OCI-LY3 (cell line): Measurements from ENCODE around the gene NOBOX.

Experiments
- EZH2phosphoT487 ChIP-seq: fragments of 200-600 bp; shearing (Covaris generic); IDR thresholded peaks from 2 replicates; pipeline ENCODE4 v1.6.1; 2018; ENCODE audit warnings: antibody characterized with exemption, mixed run types, low read depth
- TF ChIP-seq, protein P1 (sequence below): fragments of 200-600, 300-600 bp; sonication (generic); IDR thresholded peaks from 2 replicates; pipeline ENCODE4 v1.5.1; 2014; ENCODE audit warnings: antibody characterized with exemption, low read length, low read depth

DNA sequence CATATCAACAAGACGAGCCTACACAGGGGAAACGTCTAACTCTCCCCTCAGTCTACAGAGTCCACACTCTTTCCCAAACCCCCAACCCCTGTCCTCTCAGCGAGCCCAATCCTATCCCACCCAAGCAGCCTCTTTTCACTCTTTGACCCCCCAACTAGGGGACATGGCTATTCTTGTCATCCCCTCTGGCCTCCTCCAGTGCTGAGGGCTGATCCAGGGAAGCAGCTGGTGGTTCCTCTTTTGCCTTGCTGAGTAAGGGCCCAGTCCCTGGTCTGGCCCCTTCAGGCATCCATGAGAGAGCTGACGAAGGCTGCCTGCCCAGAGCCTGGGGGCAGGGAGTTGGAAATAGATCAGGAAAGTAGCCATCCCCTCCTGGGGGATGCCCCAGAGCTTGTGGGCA is 6.4 kb downstream of the NOBOX start:
- TF ChIP-seq, protein P1, sequence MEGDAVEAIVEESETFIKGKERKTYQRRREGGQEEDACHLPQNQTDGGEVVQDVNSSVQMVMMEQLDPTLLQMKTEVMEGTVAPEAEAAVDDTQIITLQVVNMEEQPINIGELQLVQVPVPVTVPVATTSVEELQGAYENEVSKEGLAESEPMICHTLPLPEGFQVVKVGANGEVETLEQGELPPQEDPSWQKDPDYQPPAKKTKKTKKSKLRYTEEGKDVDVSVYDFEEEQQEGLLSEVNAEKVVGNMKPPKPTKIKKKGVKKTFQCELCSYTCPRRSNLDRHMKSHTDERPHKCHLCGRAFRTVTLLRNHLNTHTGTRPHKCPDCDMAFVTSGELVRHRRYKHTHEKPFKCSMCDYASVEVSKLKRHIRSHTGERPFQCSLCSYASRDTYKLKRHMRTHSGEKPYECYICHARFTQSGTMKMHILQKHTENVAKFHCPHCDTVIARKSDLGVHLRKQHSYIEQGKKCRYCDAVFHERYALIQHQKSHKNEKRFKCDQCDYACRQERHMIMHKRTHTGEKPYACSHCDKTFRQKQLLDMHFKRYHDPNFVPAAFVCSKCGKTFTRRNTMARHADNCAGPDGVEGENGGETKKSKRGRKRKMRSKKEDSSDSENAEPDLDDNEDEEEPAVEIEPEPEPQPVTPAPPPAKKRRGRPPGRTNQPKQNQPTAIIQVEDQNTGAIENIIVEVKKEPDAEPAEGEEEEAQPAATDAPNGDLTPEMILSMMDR = no peak
- no peak for TF ChIP-seq EZH2phosphoT487
